GM12878 (cell line): ENCODE results near the gene IL22RA2. TPM values are rescaled to one million over a fixed set of nuclear protein-coding genes. Genes with fewer than 3 reads are reported as not detected.

ENCODE experiments used
- ATAC-seq: fragments of 200-7000 bp; cut with Tn5 transposase; 3 replicates; pipeline ENCODE4 v1.9.1; 2020; ENCODE audit warnings: mild to moderate bottlenecking, moderate library complexity
- BruUV-seq: library from RNA; stranded (reverse); fragments of 400-500 nt; replicated peaks from 2 replicates; lab custom pipeline; 2021; lab: Mats Ljungman, UMichigan
- CTCF ChIA-PET: fragments of 300-600 bp; sonication (Branson Sonifier 250); formaldehyde crosslinking; extraction: SDS; loops from one replicate; lab custom pipeline; 2021; ENCODE audit warnings: inconsistent platforms; lab: Yijun Ruan, JAX
- POLR2A ChIA-PET: fragments of 350-600 bp; formaldehyde crosslinking; extraction: SDS; loops from one replicate; lab custom pipeline; 2021; ENCODE audit warnings: inconsistent platforms; lab: Charles Lee
- RAD21 ChIA-PET: fragments of 300-600 bp; sonication (Branson Sonifier 250); formaldehyde crosslinking; loops from one replicate; lab custom pipeline; 2023; ENCODE audit warnings: antibody characterized with exemption; ENCODE audit not compliant: unreplicated experiment; lab: Charles Lee
- SMC1A ChIA-PET: fragments of 300-600 bp; sonication (Branson Sonifier 250); formaldehyde crosslinking; loops from one replicate; lab custom pipeline; 2023; ENCODE audit not compliant: unreplicated experiment, uncharacterized antibody; lab: Charles Lee
- DNase-seq: peaks from one replicate; pipeline ENCODE4 v3.0.0-alpha.2; 2011; ENCODE audit warnings: low read depth, low spot score
- FAIRE-seq: peaks from 3 replicates; lab custom pipeline; 2011; peaks lifted over from hg19 to GRCh38; lab: Jason Lieb, UNC
- H2AFZ ChIP-seq: 2 replicates; pipeline ENCODE4 v1.6.0; 2011; ENCODE audit warnings: low read depth, low read length, control low read depth; ENCODE audit not compliant: control insufficient read depth
- H3K27ac ChIP-seq: 2 replicates; pipeline ENCODE4 v1.5.1; 2011; ENCODE audit warnings: control low read depth; ENCODE audit not compliant: control insufficient read depth, insufficient read depth
- H3K27me3 ChIP-seq, 2 experiments: replicated peaks in 1 of 2; 2 replicates each; pipeline versions ENCODE4 v1.6.0 to v1.6.1; 2011; ENCODE audit warnings: low read length in 1 of 2; ENCODE audit not compliant: control insufficient read depth in 2 of 2, insufficient read depth in 2 of 2
- H3K36me3 ChIP-seq, 2 experiments: 2 replicates each; pipeline ENCODE4 v1.5.1; 2011; ENCODE audit warnings: low read length in 1 of 2; ENCODE audit not compliant: control insufficient read depth in 2 of 2, insufficient read depth in 2 of 2
- H3K4me1 ChIP-seq: 2 replicates; pipeline ENCODE4 v1.6.1; 2011; ENCODE audit warnings: mild to moderate bottlenecking, low read length, moderate library complexity, mixed read lengths; ENCODE audit not compliant: control insufficient read depth, insufficient read depth
- H3K4me2 ChIP-seq: 2 replicates; pipeline ENCODE4 v1.6.0; 2011; ENCODE audit warnings: control low read depth; ENCODE audit not compliant: control insufficient read depth, insufficient read depth
- H3K4me3 ChIP-seq: fragments of 200-600 bp; sonication (generic); 2 replicates; pipeline ENCODE4 v1.5.1; 2016
- H3K79me2 ChIP-seq: 2 replicates; pipeline ENCODE4 v1.6.0; 2011; ENCODE audit warnings: low read length; ENCODE audit not compliant: control insufficient read depth, insufficient read depth
- H3K9ac ChIP-seq: 2 replicates; pipeline ENCODE4 v1.8.0; 2011; ENCODE audit warnings: low read length, control low read depth, mixed read lengths; ENCODE audit not compliant: control insufficient read depth, insufficient read depth
- H3K9me3 ChIP-seq: replicated peaks from 3 replicates; pipeline ENCODE4 v1.5.1; 2011; ENCODE audit warnings: mild to moderate bottlenecking, low read length; ENCODE audit not compliant: control insufficient read depth, insufficient read depth
- H4K20me1 ChIP-seq: 2 replicates; pipeline ENCODE4 v1.6.0; 2011; ENCODE audit not compliant: control insufficient read depth, insufficient read depth
- ASH2L ChIP-seq: fragments of 300-600, 200-600 bp; sonication (generic); IDR thresholded peaks from 2 replicates; pipeline ENCODE4 v1.6.1; 2017; ENCODE audit warnings: low read depth, mild to moderate bottlenecking, borderline replicate concordance
- BACH1 ChIP-seq: fragments of 450-650 bp; IDR thresholded peaks from 2 replicates; pipeline ENCODE4 v1.6.1; 2017; ENCODE audit warnings: mild to moderate bottlenecking, borderline replicate concordance
- BCL11A ChIP-seq: IDR thresholded peaks from 2 replicates; pipeline ENCODE4 v1.6.1; 2011; ENCODE audit warnings: low read depth, low read length
- BHLHE40 ChIP-seq, 2 experiments: fragments of 450-650 bp in 1 of 2; IDR thresholded peaks; 2 replicates each; pipeline ENCODE4 v1.6.1; 2011 to 2017; ENCODE audit warnings: low read depth in 2 of 2, borderline replicate concordance in 1 of 2, improper control_type of control experiment in 1 of 2, low read length in 1 of 2, mild to moderate bottlenecking in 1 of 2
- GATAD2B ChIP-seq: fragments of 450-650 bp; conservative IDR thresholded peaks from 2 replicates; pipeline ENCODE4 v1.6.1; 2017; ENCODE audit warnings: low read depth, mild to moderate bottlenecking, moderate library complexity
- KAT2A ChIP-seq: conservative IDR thresholded peaks from 2 replicates; pipeline ENCODE4 v1.6.1; 2011; ENCODE audit warnings: low read depth, low read length; ENCODE audit not compliant: control insufficient read depth
- NFIC ChIP-seq: IDR thresholded peaks from 2 replicates; pipeline ENCODE4 v1.6.1; 2012; ENCODE audit warnings: low read depth, mild to moderate bottlenecking, inconsistent platforms, low read length, moderate library complexity
- POLR2AphosphoS5 ChIP-seq: IDR thresholded peaks from 2 replicates; pipeline ENCODE4 v1.6.1; 2011; ENCODE audit warnings: mild to moderate bottlenecking, low read length, inconsistent platforms
- SMARCA5 ChIP-seq: fragments of 450-650 bp; IDR thresholded peaks from 2 replicates; pipeline ENCODE4 v1.6.1; 2017; ENCODE audit warnings: mild to moderate bottlenecking
- WGBS: methylation state at CpG from one replicate; pipeline ENCODE4 v1.1.6; 2016; ENCODE audit warnings: low lambda C conversion rate; ENCODE audit not compliant: insufficient replicate concordance, insufficient coverage; ENCODE audit errors: missing lambda C conversion rate; 5-methylcytosine and 5-hydroxymethylcytosine counted together
- in situ Hi-C: fragments of 300-500 bp; cut with MboI; formaldehyde crosslinking; loops from 9 replicates; pipeline ENCODE4 v1.14.3; 2018; ENCODE audit warnings: mixed read lengths
- intact Hi-C: fragments of 100-400 bp; cut with micrococcal nuclease; formaldehyde crosslinking; loops from one replicate; pipeline ENCODE4 v1.14.2; 2022; ENCODE audit not compliant: unreplicated experiment
- polyA plus RNA-seq, 11 experiments: library from polyadenylated mRNA; depleted of rRNA in 4 of 11; unstranded in 6 of 11; stranded (reverse) in 5 of 11; fragments of >200 nt; fragmentation: Nextera tagmentation in 4 of 11; fragmentation: Illumina TruSeq in 1 of 11; extraction: Ambion mirVana in 4 of 11; extraction: Trizol in 1 of 11; gene quantifications; 1 replicate in 1 of 11; 2 replicates in 10 of 11; pipeline versions ENCODE4 v1.2.1 to v1.2.3, GENCODE V29; 2011 to 2016; ENCODE audit warnings: inconsistent platforms in 2 of 11, missing spikeins in 2 of 11, low read depth in 1 of 11
- total RNA-seq, 4 experiments: library from RNA; depleted of rRNA in 3 of 4; stranded (reverse); fragments of >200 nt in 3 of 4; fragmentation: Illumina TruSeq in 1 of 4; extraction: Trizol in 1 of 4; gene quantifications; 2 replicates each; pipeline versions ENCODE4 v1.2.1 to v1.2.3, GENCODE V29; 2013 to 2021
- TF ChIP-seq, protein P1 (sequence below): IDR thresholded peaks from 2 replicates; pipeline ENCODE4 v1.6.1; 2012; ENCODE audit warnings: mild to moderate bottlenecking, low read depth, low read length

The IL22RA2 gene
- total and polyA plus RNA-seq, 10 of the 15 experiments (the other 5 are each of a cell fraction or from before 2014, with no cell fraction given): 0.05 to 0.22 (median 0.09) TPM; not detected in 3

DNA sequence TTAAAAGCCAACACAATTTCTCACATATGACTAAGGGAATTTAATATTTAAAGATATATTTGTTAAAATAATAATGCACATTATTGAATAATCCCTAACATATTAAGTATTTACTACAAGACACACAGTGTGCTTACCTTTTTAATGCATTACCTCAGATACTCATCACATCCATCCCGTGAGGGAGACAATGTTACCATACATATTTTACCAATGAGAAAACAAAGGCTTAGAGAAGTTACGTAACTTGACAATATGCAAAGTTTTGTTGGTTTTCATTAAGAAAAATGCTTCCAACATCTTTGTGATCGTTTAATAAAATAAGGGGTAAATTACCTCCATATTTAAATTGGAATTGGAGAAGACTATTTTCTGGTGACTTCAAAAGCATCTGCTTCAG lies 41.5 kb upstream of the IL22RA2 start:
- ChIA-PET CTCF (interaction anchor here (0.9 to 1.2 kb wide), 2 partner anchors 13 to 42 kb away, joined by 3 to 4 read pairs; no protein-coding TSS in a partner anchor), RAD21 (interaction anchor here (0.7 to 8.0 kb wide), 7 partner anchors 8 to 119 kb away, joined by 3 to 68 read pairs (median 43); partner anchors contain the start of gene IL22RA2)
- FAIRE-seq: no peak

GRCh38 chr6:137213813-137214212 lies 40.4 kb upstream of the IL22RA2 start:
- BruUV-seq: no TSS peak
- peaks cover 9% of the 10 kb centered on the region; the same call in 1 of the 2 replicates for H3K4me1 ChIP-seq
- in situ Hi-C loops: no loop called here
- no peak; the same call in 2 of the 3 replicates for ATAC-seq
- ChIA-PET RAD21 (interaction anchor here (0.8 to 8.0 kb wide), 12 partner anchors 9 to 125 kb away, joined by 3 to 68 read pairs (median 6); partner anchors contain the start of gene IL22RA2), POLR2A (interaction anchor here (1.0 to 1.9 kb wide), 9 partner anchors 11 to 112 kb away, joined by 3 to 14 read pairs (median 5); no protein-coding TSS in a partner anchor), CTCF (interaction anchor here (1.0 to 2.3 kb wide), 7 partner anchors 19 to 119 kb away, joined by 3 to 10 read pairs (median 4); no protein-coding TSS in a partner anchor), SMC1A (interaction anchor here (0.8 to 7.9 kb wide), 25 partner anchors 9 to 118 kb away, joined by 3 to 89 read pairs (median 6); no protein-coding TSS in a partner anchor)
- H3K4me2 ChIP-seq: peak overlapping the region; percentile 72
- H4K20me1 ChIP-seq: no peaks in the 10 kb centered on the region
- no peak for TF ChIP-seq ASH2L
- TF ChIP-seq POLR2AphosphoS5: peak; percentile 77
- TF ChIP-seq SMARCA5: no peak
- TF ChIP-seq KAT2A: no peak
- TF ChIP-seq GATAD2B: no peak
- no peak for TF ChIP-seq BCL11A
- TF ChIP-seq BACH1: no peak
- TF ChIP-seq, protein P1, sequence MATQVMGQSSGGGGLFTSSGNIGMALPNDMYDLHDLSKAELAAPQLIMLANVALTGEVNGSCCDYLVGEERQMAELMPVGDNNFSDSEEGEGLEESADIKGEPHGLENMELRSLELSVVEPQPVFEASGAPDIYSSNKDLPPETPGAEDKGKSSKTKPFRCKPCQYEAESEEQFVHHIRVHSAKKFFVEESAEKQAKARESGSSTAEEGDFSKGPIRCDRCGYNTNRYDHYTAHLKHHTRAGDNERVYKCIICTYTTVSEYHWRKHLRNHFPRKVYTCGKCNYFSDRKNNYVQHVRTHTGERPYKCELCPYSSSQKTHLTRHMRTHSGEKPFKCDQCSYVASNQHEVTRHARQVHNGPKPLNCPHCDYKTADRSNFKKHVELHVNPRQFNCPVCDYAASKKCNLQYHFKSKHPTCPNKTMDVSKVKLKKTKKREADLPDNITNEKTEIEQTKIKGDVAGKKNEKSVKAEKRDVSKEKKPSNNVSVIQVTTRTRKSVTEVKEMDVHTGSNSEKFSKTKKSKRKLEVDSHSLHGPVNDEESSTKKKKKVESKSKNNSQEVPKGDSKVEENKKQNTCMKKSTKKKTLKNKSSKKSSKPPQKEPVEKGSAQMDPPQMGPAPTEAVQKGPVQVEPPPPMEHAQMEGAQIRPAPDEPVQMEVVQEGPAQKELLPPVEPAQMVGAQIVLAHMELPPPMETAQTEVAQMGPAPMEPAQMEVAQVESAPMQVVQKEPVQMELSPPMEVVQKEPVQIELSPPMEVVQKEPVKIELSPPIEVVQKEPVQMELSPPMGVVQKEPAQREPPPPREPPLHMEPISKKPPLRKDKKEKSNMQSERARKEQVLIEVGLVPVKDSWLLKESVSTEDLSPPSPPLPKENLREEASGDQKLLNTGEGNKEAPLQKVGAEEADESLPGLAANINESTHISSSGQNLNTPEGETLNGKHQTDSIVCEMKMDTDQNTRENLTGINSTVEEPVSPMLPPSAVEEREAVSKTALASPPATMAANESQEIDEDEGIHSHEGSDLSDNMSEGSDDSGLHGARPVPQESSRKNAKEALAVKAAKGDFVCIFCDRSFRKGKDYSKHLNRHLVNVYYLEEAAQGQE: no peak
- H3K27ac ChIP-seq: peak overlapping the region; percentile 94
- 30% methylated on average over 2 of the region's 2 CpGs for WGBS
- H3K27me3 ChIP-seq: no peaks in the 10 kb centered on the region
- H3K36me3 ChIP-seq: peaks cover 7 to 21% of the 10 kb centered on the region in 2 experiments
- no peak overlapping the region for H2AFZ ChIP-seq
- H3K79me2 ChIP-seq: peaks cover 100% of the 10 kb centered on the region
- DNase-seq: no peak
- peak overlapping the region; percentile 47 for H3K9ac ChIP-seq
- peak overlapping the region; percentile 56 for H3K4me3 ChIP-seq
- no peak for FAIRE-seq
- peaks cover 21% of the 10 kb centered on the region for H3K9me3 ChIP-seq
- intact Hi-C loops: no loop called here

More for the DNA sequence above, 41.5 kb upstream of the IL22RA2 start:
- no peaks in the 10 kb centered on the region for H4K20me1 ChIP-seq
- no peak for DNase-seq
- H3K4me3 ChIP-seq: peak overlapping the region; percentile 64
- no TSS peak for BruUV-seq
- ATAC-seq: no peak
- in situ Hi-C loops (loop anchor here (5.0 kb wide), 1 partner anchor 113 kb away; no protein-coding TSS in a partner anchor), intact Hi-C loops (no loop called here)
- no peaks in the 10 kb centered on the region for H3K27me3 ChIP-seq
- H3K9me3 ChIP-seq: peaks cover 11% of the 10 kb centered on the region
- H3K4me1 ChIP-seq: peaks cover 9% of the 10 kb centered on the region; the same call in 1 of the 2 replicates
- peak overlapping the region; percentile 72 for H3K4me2 ChIP-seq
- ChIA-PET SMC1A (interaction anchor here (1.1 to 7.9 kb wide), 11 partner anchors 8 to 138 kb away, joined by 3 to 89 read pairs (median 32); no protein-coding TSS in a partner anchor), POLR2A (interaction anchor here (1.5 to 4.9 kb wide), 3 partner anchors 13 to 49 kb away, joined by 6 to 37 read pairs (median 14); no protein-coding TSS in a partner anchor)
- peaks cover 5 to 19% of the 10 kb centered on the region in 2 experiments for H3K36me3 ChIP-seq
- H2AFZ ChIP-seq: no peak overlapping the region
- H3K9ac ChIP-seq: peak overlapping the region; percentile 86; the same call in 1 of the 2 replicates
- TF ChIP-seq BHLHE40 (IDR thresholded peaks at IDR 0.05; ENCODE audit: borderline replicate concordance in 1 of 2, low read depth in 2 of 2, low read length in 1 of 2): no peak
- TF ChIP-seq NFIC: peak; percentile 9; the same call in 1 of the 2 replicates
- WGBS: 82% methylated on average over 3 of the region's 3 CpGs
- H3K27ac ChIP-seq: peak overlapping the region; percentile 94
- H3K79me2 ChIP-seq: peaks cover 98% of the 10 kb centered on the region
